ENCODE results near the gene EGFR. TPM values are rescaled to one million over a fixed set of nuclear protein-coding genes. Genes with fewer than 3 reads are reported as not detected.

Gene EGFR
- total and polyA plus RNA-seq, 2 donors (not counting 3 experiments of a cell fraction or from before 2014, with no cell fraction given), result 1.5 to 4.1 TPM

DNA sequence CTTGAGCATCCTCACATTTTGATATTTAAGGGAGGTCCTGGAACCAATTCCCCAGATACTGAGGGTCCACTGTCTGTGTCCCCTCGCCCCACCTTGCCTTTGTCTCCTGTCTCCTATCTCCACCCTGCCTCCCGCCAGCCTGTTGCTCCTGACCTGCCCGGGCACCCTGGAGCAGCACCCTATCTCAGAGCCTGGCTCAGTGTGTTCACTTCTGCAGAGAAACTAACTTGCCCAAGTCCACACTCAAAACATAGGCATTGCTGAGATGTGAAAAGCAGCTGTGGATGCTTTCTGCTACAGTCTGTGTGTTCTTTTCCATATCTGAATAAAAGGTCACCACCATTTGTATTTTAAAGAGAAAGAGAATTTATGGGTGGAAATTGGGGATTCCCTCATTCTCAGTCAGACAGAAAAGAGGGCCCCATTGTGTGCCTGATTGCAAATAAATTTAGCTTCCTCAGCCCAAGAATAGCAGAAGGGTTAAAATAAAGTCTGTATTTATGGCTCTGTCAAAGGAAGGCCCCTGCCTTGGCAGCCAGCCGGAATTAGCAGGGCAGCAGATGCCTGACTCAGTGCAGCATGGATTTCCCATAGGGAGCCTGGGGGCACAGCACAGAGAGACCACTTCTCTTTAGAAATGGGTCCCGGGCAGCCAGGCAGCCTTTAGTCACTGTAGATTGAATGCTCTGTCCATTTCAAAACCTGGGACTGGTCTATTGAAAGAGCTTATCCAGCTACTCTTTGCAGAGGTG, 161.3 kb downstream of the EGFR start:
- DNase-seq (ENCODE audit: low read depth, low spot score) (no peak), FAIRE-seq (no peak)
- no peak overlapping the region for H3K4me3 ChIP-seq (replicated peaks in 1 of 3; ENCODE audit: insufficient read depth in 1 of 3, low read depth in 1 of 3, low read length in 3 of 3)
- POLR2A ChIA-PET, result no interaction called here
- no peaks in the 10 kb centered on the region for H3K9me1 ChIP-seq (replicated peaks; ENCODE audit: control insufficient read depth, extremely low read depth, insufficient read depth, low read length)
- no peaks in the 10 kb centered on the region for H3K4me1 ChIP-seq (ENCODE audit: control insufficient read depth, extremely low read depth, insufficient read depth, low read length)
- BruUV-seq (replicated peaks), result no TSS peak
- H3K27me3 ChIP-seq (ENCODE audit: control insufficient read depth in 2 of 2, insufficient read depth in 2 of 2, low read length in 2 of 2), result no peaks in the 10 kb centered on the region
- H4K20me1 ChIP-seq (replicated peaks; ENCODE audit: control insufficient read depth, extremely low read depth, insufficient read depth, low read length), result no peaks in the 10 kb centered on the region
- H2AFZ ChIP-seq (ENCODE audit: low read depth, low read length), result no peak overlapping the region
- H3K36me3 ChIP-seq (ENCODE audit: control insufficient read depth in 2 of 2, extremely low read depth in 1 of 2, insufficient read depth in 2 of 2, low read length in 2 of 2), result no peaks in the 10 kb centered on the region
- no peaks in the 10 kb centered on the region for H3K9me3 ChIP-seq (replicated peaks; ENCODE audit: control insufficient read depth, insufficient read depth, low read length)
- H3K9ac ChIP-seq (replicated peaks; ENCODE audit: extremely low read depth, insufficient read depth, low read length), result no peak overlapping the region
- dilution Hi-C loops (cut with MboI; ENCODE audit: extremely low pct_ligation_motif_present, low sequenced_read_pairs) (no loop called here), intact Hi-C loops (cut with micrococcal nuclease) (no loop called here)
- H3K79me2 ChIP-seq (ENCODE audit: control insufficient read depth, insufficient read depth, low read length), result no peaks in the 10 kb centered on the region
- no peak overlapping the region for H3K4me2 ChIP-seq (ENCODE audit: insufficient read depth, low read length)
- no peak overlapping the region for H3K27ac ChIP-seq (ENCODE audit: insufficient read depth, low read depth, low read length)
- CTCF ChIA-PET, result interaction anchor here (1.3 kb wide), 1 partner anchor 75 kb away, joined by 3 read pairs; no protein-coding TSS in a partner anchor
- TF ChIP-seq MYC (IDR thresholded peaks at IDR 0.05; ENCODE audit: low read depth, low read length) (no peak), GATA2 (IDR thresholded peaks at IDR 0.05; ENCODE audit: insufficient read depth, insufficient read length, low read depth, low read length) (no peak), JUN (IDR thresholded peaks at IDR 0.05; ENCODE audit: borderline replicate concordance, insufficient read depth, insufficient read length, low read depth) (no peak), POLR2AphosphoS5 (IDR thresholded peaks at IDR 0.05; ENCODE audit: insufficient read depth, low read depth, low read length) (no peak), EZH2 (IDR thresholded peaks at IDR 0.05; ENCODE audit: borderline replicate concordance, low read depth, low read length, severe bottlenecking) (no peak), POLR2A (IDR thresholded peaks at IDR 0.05; ENCODE audit: low read depth, low read length) (no peak), FOS (IDR thresholded peaks at IDR 0.05; ENCODE audit: borderline replicate concordance, insufficient read depth, low read length) (no peak)
- TF ChIP-seq, protein P1, sequence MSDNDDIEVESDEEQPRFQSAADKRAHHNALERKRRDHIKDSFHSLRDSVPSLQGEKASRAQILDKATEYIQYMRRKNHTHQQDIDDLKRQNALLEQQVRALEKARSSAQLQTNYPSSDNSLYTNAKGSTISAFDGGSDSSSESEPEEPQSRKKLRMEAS (IDR thresholded peaks at IDR 0.05; ENCODE audit: insufficient read depth, insufficient read length), result no peak
- TF ChIP-seq, protein P2, sequence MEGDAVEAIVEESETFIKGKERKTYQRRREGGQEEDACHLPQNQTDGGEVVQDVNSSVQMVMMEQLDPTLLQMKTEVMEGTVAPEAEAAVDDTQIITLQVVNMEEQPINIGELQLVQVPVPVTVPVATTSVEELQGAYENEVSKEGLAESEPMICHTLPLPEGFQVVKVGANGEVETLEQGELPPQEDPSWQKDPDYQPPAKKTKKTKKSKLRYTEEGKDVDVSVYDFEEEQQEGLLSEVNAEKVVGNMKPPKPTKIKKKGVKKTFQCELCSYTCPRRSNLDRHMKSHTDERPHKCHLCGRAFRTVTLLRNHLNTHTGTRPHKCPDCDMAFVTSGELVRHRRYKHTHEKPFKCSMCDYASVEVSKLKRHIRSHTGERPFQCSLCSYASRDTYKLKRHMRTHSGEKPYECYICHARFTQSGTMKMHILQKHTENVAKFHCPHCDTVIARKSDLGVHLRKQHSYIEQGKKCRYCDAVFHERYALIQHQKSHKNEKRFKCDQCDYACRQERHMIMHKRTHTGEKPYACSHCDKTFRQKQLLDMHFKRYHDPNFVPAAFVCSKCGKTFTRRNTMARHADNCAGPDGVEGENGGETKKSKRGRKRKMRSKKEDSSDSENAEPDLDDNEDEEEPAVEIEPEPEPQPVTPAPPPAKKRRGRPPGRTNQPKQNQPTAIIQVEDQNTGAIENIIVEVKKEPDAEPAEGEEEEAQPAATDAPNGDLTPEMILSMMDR (IDR thresholded peaks at IDR 0.05; ENCODE audit: extremely low read depth in 1 of 2, insufficient read depth in 1 of 2, low read depth in 1 of 2, low read length in 2 of 2), result no peak

All from endothelial cell of umbilical vein (primary cell).